HCT116 (cell line): ENCODE data around the gene ETAA1.

ENCODE experiments used
- CTCF ChIP-seq, 3 experiments: fragments of 200-600 bp in 1 of 3; sonication (generic) in 1 of 3; IDR thresholded peaks in 2 of 3; conservative IDR thresholded peaks in 1 of 3; 2 replicates each; pipeline ENCODE4 v1.5.1; 2012 to 2017; ENCODE audit warnings: low read depth in 2 of 3, low read length in 2 of 3, antibody characterized with exemption in 1 of 3, borderline replicate concordance in 1 of 3, control low read depth in 1 of 3, mild to moderate bottlenecking in 1 of 3, mixed read lengths in 1 of 3, mixed run types in 1 of 3, moderate library complexity in 1 of 3; ENCODE audit not compliant: insufficient read depth in 1 of 3
- EZH2phosphoT487 ChIP-seq: fragments of 200-600 bp; IDR thresholded peaks from 2 replicates; pipeline ENCODE4 v1.6.1; 2018; ENCODE audit warnings: antibody characterized with exemption, borderline replicate concordance
- JUND ChIP-seq: IDR thresholded peaks from 2 replicates; pipeline ENCODE4 v1.6.1; 2012
- MAX ChIP-seq: IDR thresholded peaks from 2 replicates; pipeline ENCODE4 v1.6.1; 2012
- POLR2A ChIP-seq: IDR thresholded peaks from 2 replicates; pipeline ENCODE4 v1.7.0; 2011; ENCODE audit warnings: borderline replicate concordance; ENCODE audit not compliant: insufficient read depth, insufficient read length; ENCODE audit errors: extremely low read depth
- SRF ChIP-seq: IDR thresholded peaks from 2 replicates; pipeline ENCODE4 v1.6.1; 2012; ENCODE audit warnings: low read depth
- TCF7L2 ChIP-seq: IDR thresholded peaks from 2 replicates; pipeline ENCODE4 v1.7.0; 2011; ENCODE audit warnings: borderline replicate concordance, inconsistent platforms; ENCODE audit not compliant: insufficient read depth, insufficient read length; ENCODE audit errors: extremely low read depth
- ZBTB33 ChIP-seq: IDR thresholded peaks from 2 replicates; pipeline ENCODE4 v1.6.1; 2011; ENCODE audit warnings: mild to moderate bottlenecking, low read length, moderate library complexity; ENCODE audit not compliant: insufficient replicate concordance; ENCODE audit errors: extremely low read depth

GRCh38 chr2:67412424-67412823 is 15.3 kb downstream of the ETAA1 start:
- TF ChIP-seq SRF (no peak), POLR2A (no peak), ZBTB33 (no peak), CTCF (IDR thresholded peaks at IDR 0.05 in 2 of 3, conservative IDR thresholded peaks at IDR 0.05 in 1 of 3; ENCODE audit: borderline replicate concordance in 1 of 3, insufficient read depth in 1 of 3, low read depth in 2 of 3, low read length in 2 of 3) (no peak), EZH2phosphoT487 (no peak), MAX (no peak), TCF7L2 (no peak), JUND (no peak)
